Testis (tissue), 2 donors: ENCODE data around the gene SLC46A2.

Experiments used
- CTCF ChIP-seq, 3 experiments: fragments of 450-650 bp in 2 of 3; fragments of 200-600 bp in 1 of 3; sonication (generic) in 1 of 3; IDR thresholded peaks; one replicate each; pipeline ENCODE4 v1.5.1; 2016 to 2019; ENCODE audit warnings: antibody characterized with exemption in 3 of 3, mild to moderate bottlenecking in 2 of 3, moderate library complexity in 1 of 3
- POLR2A ChIP-seq: fragments of 450-650 bp; IDR thresholded peaks from one replicate; pipeline ENCODE4 v1.6.1; 2017; ENCODE audit warnings: antibody characterized with exemption, mild to moderate bottlenecking, moderate library complexity

GRCh38 chr9:112886351-112886750 lies 4.3 kb downstream of the SLC46A2 start:
- TF ChIP-seq CTCF (IDR thresholded peaks at IDR 0.05) (no peak), POLR2A (no peak)
